ENCODE data around the gene KIR3DL3. TPM values are rescaled to one million over a fixed set of nuclear protein-coding genes. Genes with fewer than 3 reads are reported as not detected.
"Not testable (repeated sequence)": the region's sequence is repeated elsewhere in the genome, so short reads cannot be mapped to it uniquely, and the experiment has no call there.

Gene KIR3DL3
- total RNA-seq, 2 experiments from 2014 or later: not detected

DNA sequence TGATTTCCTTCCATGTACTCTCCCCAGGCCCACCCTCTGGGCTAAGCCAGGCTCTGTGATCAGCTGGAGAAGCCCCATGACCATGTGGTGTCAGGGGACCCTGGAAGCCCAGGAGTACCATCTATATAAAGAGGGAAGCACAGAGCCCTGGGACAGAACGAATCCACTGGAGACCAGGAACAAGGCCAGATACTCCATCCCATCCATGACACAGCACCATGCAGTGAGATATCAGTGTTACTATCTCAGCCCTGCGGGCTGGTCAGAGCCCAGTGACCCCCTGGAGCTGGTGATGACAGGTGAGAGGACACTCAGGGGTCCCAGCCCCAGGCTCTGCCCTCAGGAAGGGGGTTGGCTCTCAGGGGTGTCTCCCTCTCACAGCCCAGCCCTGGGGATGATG is 27.5 kb upstream of the KIR3DL3 start:
- Mint-ChIP-seq H3K9me3 (no peaks in the 10 kb centered on the region), H3K27me3 (peaks cover 55% of the 10 kb centered on the region), H3K4me3 (no peak overlapping the region), H3K27ac (no peak overlapping the region), H3K36me3 (ENCODE audit: low read depth) (no peaks in the 10 kb centered on the region), H3K4me1 (ENCODE audit: low read depth) (no peaks in the 10 kb centered on the region)
- TF ChIP-seq, protein P1, sequence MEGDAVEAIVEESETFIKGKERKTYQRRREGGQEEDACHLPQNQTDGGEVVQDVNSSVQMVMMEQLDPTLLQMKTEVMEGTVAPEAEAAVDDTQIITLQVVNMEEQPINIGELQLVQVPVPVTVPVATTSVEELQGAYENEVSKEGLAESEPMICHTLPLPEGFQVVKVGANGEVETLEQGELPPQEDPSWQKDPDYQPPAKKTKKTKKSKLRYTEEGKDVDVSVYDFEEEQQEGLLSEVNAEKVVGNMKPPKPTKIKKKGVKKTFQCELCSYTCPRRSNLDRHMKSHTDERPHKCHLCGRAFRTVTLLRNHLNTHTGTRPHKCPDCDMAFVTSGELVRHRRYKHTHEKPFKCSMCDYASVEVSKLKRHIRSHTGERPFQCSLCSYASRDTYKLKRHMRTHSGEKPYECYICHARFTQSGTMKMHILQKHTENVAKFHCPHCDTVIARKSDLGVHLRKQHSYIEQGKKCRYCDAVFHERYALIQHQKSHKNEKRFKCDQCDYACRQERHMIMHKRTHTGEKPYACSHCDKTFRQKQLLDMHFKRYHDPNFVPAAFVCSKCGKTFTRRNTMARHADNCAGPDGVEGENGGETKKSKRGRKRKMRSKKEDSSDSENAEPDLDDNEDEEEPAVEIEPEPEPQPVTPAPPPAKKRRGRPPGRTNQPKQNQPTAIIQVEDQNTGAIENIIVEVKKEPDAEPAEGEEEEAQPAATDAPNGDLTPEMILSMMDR (IDR thresholded peaks at IDR 0.05): no peak
- Histone ChIP-seq H3K36me3 (ENCODE audit: insufficient read depth, low read length) (no peaks in the 10 kb centered on the region), H3K4me1 (ENCODE audit: insufficient read depth, low read length) (peaks cover 2% of the 10 kb centered on the region), H3K4me3 (ENCODE audit: low read length) (no peak overlapping the region), H3K9me3 (ENCODE audit: control insufficient read depth in 1 of 2, insufficient read depth in 1 of 2, low read length in 2 of 2) (peaks cover 0 to 1% of the 10 kb centered on the region in 2 experiments), H3K27ac (ENCODE audit: low read depth in 1 of 2, low read length in 2 of 2) (no peak overlapping the region), H3K27me3 (ENCODE audit: control insufficient read depth in 1 of 2, insufficient read depth in 2 of 2, low read length in 2 of 2) (peaks cover 3 to 5% of the 10 kb centered on the region in 2 experiments)
- DNase-seq (no peak), ATAC-seq (ENCODE audit: poor library complexity) (no peak)
- ChIA-PET POLR2A (no interaction called here), CTCF (no interaction called here)
- intact Hi-C loops (cut with DNase I, micrococcal nuclease): no loop called here

- DNase-seq; H3K4me3 ChIP-seq (ENCODE audit: low read length); H3K9me3 ChIP-seq (ENCODE audit: control insufficient read depth in 1 of 2, insufficient read depth in 1 of 2, low read length in 2 of 2); H3K36me3 Mint-ChIP-seq (ENCODE audit: low read depth); POLR2A ChIA-PET; H3K27me3 ChIP-seq (ENCODE audit: control insufficient read depth in 1 of 2, insufficient read depth in 2 of 2, low read length in 2 of 2); H3K27ac ChIP-seq (ENCODE audit: low read depth in 1 of 2, low read length in 2 of 2); H3K4me1 ChIP-seq (ENCODE audit: insufficient read depth, low read length); intact Hi-C loops (cut with DNase I, micrococcal nuclease); H3K4me1 Mint-ChIP-seq (ENCODE audit: low read depth); H3K36me3 ChIP-seq (ENCODE audit: insufficient read depth, low read length); H3K27ac Mint-ChIP-seq; H3K4me3 Mint-ChIP-seq; CTCF ChIA-PET; H3K9me3 Mint-ChIP-seq; ATAC-seq (ENCODE audit: poor library complexity): not testable (repeated sequence)
- H3K27me3 Mint-ChIP-seq: peaks cover 50% of the 10 kb centered on the region
Measured at GRCh38 chr19:54697716-54698115, 26.5 kb upstream of the KIR3DL3 start.

DNA sequence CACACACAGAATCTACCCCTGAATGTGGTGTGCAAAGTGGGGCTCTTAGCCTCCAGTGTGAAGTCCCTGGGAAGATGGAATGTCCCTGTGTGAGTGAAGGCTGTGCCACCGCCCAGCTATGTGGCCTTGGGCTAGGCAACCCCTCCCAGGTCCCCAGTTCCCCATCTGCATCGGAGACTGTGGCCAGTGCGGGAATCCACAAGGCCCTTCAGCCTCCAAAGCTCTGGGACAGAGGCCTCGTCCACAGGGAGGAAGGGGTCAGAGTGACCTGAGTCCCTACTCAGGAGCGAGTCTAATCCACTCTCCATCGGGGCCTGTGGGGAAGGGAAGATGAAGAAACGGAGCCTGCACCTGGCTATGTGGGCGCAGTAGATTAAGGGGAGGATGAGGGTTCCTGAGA is 19.3 kb upstream of the KIR3DL3 start:
- no peaks in the 10 kb centered on the region for H3K4me1 Mint-ChIP-seq (ENCODE audit: low read depth)
- no peak overlapping the region for H3K4me3 Mint-ChIP-seq
- intact Hi-C loops (cut with DNase I, micrococcal nuclease): no loop called here
- no peak overlapping the region for H3K4me3 ChIP-seq (ENCODE audit: low read length)
- H3K36me3 Mint-ChIP-seq (ENCODE audit: low read depth): no peaks in the 10 kb centered on the region
- peaks cover 0 to 3% of the 10 kb centered on the region in 2 experiments for H3K9me3 ChIP-seq (ENCODE audit: control insufficient read depth in 1 of 2, insufficient read depth in 1 of 2, low read length in 2 of 2)
- ATAC-seq (ENCODE audit: poor library complexity) (no peak), DNase-seq (no peak)
- H3K9me3 Mint-ChIP-seq: no peaks in the 10 kb centered on the region
- H3K27me3 Mint-ChIP-seq: peaks cover 25% of the 10 kb centered on the region
- H3K4me1 ChIP-seq (ENCODE audit: insufficient read depth, low read length): peaks cover 10% of the 10 kb centered on the region
- TF ChIP-seq, protein P1 (IDR thresholded peaks at IDR 0.05): no peak
- POLR2A ChIA-PET: no interaction called here
- CTCF ChIA-PET: no interaction called here
- H3K27ac Mint-ChIP-seq: no peak overlapping the region
- H3K27ac ChIP-seq (ENCODE audit: low read depth in 1 of 2, low read length in 2 of 2): no peak overlapping the region
- no peaks in the 10 kb centered on the region for H3K36me3 ChIP-seq (ENCODE audit: insufficient read depth, low read length)
- H3K27me3 ChIP-seq (ENCODE audit: control insufficient read depth in 1 of 2, insufficient read depth in 2 of 2, low read length in 2 of 2): peaks cover 0 to 4% of the 10 kb centered on the region in 2 experiments

DNA sequence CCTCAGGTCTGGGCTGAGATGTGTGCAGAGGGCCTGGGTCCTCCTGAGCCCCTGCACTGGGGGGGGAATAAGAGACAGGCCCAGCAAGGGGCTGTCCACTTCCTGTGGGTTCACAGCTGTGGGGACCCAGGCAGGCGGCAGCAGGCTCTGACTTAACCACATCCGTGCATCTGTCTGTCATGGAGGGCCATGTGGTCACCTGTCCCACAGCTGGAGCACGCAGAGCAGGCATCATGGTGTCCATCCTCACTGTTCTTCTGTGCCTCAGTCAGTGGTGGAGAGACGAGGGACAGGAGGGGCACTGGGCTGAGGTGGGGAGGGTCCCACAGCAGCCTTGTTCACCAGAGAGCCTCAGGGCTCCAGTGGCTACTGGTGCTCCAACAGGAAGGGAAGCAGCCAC is 16.3 kb upstream of the KIR3DL3 start:
- peaks cover 2 to 3% of the 10 kb centered on the region in 2 experiments for H3K27me3 ChIP-seq (ENCODE audit: control insufficient read depth in 1 of 2, insufficient read depth in 2 of 2, low read length in 2 of 2)
- Mint-ChIP-seq H3K9me3 (no peaks in the 10 kb centered on the region), H3K27ac (no peak overlapping the region), H3K27me3 (peaks cover 15% of the 10 kb centered on the region), H3K4me3 (no peak overlapping the region), H3K36me3 (ENCODE audit: low read depth) (no peaks in the 10 kb centered on the region), H3K4me1 (ENCODE audit: low read depth) (no peaks in the 10 kb centered on the region)
- TF ChIP-seq, protein P1 (IDR thresholded peaks at IDR 0.05): no peak
- CTCF ChIA-PET: no interaction called here
- ATAC-seq (ENCODE audit: poor library complexity) (no peak), DNase-seq (peak in 1 of 14 experiments; percentile 38)
- no peak overlapping the region for H3K27ac ChIP-seq (ENCODE audit: low read depth in 1 of 2, low read length in 2 of 2)
- no peaks in the 10 kb centered on the region for H3K36me3 ChIP-seq (ENCODE audit: insufficient read depth, low read length)
- intact Hi-C loops (cut with DNase I, micrococcal nuclease): no loop called here
- POLR2A ChIA-PET: no interaction called here
- peaks cover 10% of the 10 kb centered on the region for H3K4me1 ChIP-seq (ENCODE audit: insufficient read depth, low read length)
- H3K9me3 ChIP-seq (ENCODE audit: control insufficient read depth in 1 of 2, insufficient read depth in 1 of 2, low read length in 2 of 2): peaks cover 0 to 5% of the 10 kb centered on the region in 2 experiments
- H3K4me3 ChIP-seq (ENCODE audit: low read length): no peak overlapping the region
